ENCODE results near the gene APOA4.

Gene APOA4

GRCh38 chr11:116823031-116823843, at the start of gene APOA4:
TSS of gene APOA4 (minus strand) at chr11:116823304. CDS start at chr11:116823191, 113 bp downstream.
- DNase-seq (ENCODE audit: low spot score): no peak

GRCh38 chr11:116871248-116871647, 48.1 kb upstream of the APOA4 start:
- DNase-seq (ENCODE audit: low spot score): no peak

- DNase-seq (ENCODE audit: low spot score): no peak
These were observed 47.0 kb upstream of the APOA4 start for GRCh38 chr11:116870054-116870453.

- DNase-seq (ENCODE audit: low spot score): no peak
These were observed 46.5 kb upstream of the APOA4 start for GRCh38 chr11:116869610-116870009.

GRCh38 chr11:116868066-116868465, 45.0 kb upstream of the APOA4 start:
- DNase-seq (ENCODE audit: low spot score): no peak

GRCh38 chr11:116867619-116868018, 44.5 kb upstream of the APOA4 start:
- no peak for DNase-seq (ENCODE audit: low spot score)

- no peak for DNase-seq (ENCODE audit: low spot score)
These were observed 43.8 kb upstream of the APOA4 start for GRCh38 chr11:116866804-116867455.

- DNase-seq (ENCODE audit: low spot score): no peak
These were observed 42.6 kb upstream of the APOA4 start for GRCh38 chr11:116865696-116866095.

- no peak for DNase-seq (ENCODE audit: low spot score)
These were observed 41.4 kb upstream of the APOA4 start for GRCh38 chr11:116864531-116864930.

- no peak for DNase-seq (ENCODE audit: low spot score)
These were observed 39.8 kb upstream of the APOA4 start for GRCh38 chr11:116862951-116863350.

GRCh38 chr11:116862185-116862584, 39.1 kb upstream of the APOA4 start:
- no peak for DNase-seq (ENCODE audit: low spot score)

- DNase-seq (ENCODE audit: low spot score): no peak
These were observed 38.4 kb upstream of the APOA4 start for GRCh38 chr11:116861539-116861938.

GRCh38 chr11:116860303-116860702, 37.2 kb upstream of the APOA4 start:
- no peak for DNase-seq (ENCODE audit: low spot score)

- no peak for DNase-seq (ENCODE audit: low spot score)
These were observed 36.1 kb upstream of the APOA4 start for GRCh38 chr11:116859175-116859574.

- DNase-seq (ENCODE audit: low spot score): no peak
These were observed 34.8 kb upstream of the APOA4 start for GRCh38 chr11:116857936-116858335.

GRCh38 chr11:116857316-116857715, 34.2 kb upstream of the APOA4 start:
- DNase-seq (ENCODE audit: low spot score): no peak

GRCh38 chr11:116856423-116856822, 33.3 kb upstream of the APOA4 start:
- no peak for DNase-seq (ENCODE audit: low spot score)

- no peak for DNase-seq (ENCODE audit: low spot score)
These were observed 32.3 kb upstream of the APOA4 start for GRCh38 chr11:116855413-116855812.

- DNase-seq (ENCODE audit: low spot score): no peak
These were observed 30.5 kb upstream of the APOA4 start for GRCh38 chr11:116853461-116854073.

- peak; percentile 14 for DNase-seq (ENCODE audit: low spot score)
These were observed 29.3 kb upstream of the APOA4 start for GRCh38 chr11:116852261-116853031.

- no peak for DNase-seq (ENCODE audit: low spot score)
These were observed 28.5 kb upstream of the APOA4 start for GRCh38 chr11:116851626-116852025.

- no peak for DNase-seq (ENCODE audit: low spot score)
These were observed 26.4 kb upstream of the APOA4 start for GRCh38 chr11:116849486-116849885.
